GM12878 (cell line): ENCODE data around the gene FAP.

Source experiments
- EZH2 ChIP-seq: IDR thresholded peaks from 2 replicates; pipeline ENCODE4 v1.6.1; 2012; ENCODE audit warnings: low read depth, mild to moderate bottlenecking, control low read depth, inconsistent platforms, low read length, borderline replicate concordance; ENCODE audit not compliant: control insufficient read depth
- FOS ChIP-seq: IDR thresholded peaks from 3 replicates; pipeline ENCODE4 v1.6.1; 2011; ENCODE audit warnings: borderline replicate concordance; ENCODE audit not compliant: insufficient read length; ENCODE audit errors: extremely low read depth
- HDAC2 ChIP-seq: fragments of 200-600 bp; sonication (generic); IDR thresholded peaks from 2 replicates; pipeline ENCODE4 v1.6.1; 2017
- NFYB ChIP-seq: IDR thresholded peaks from 2 replicates; pipeline ENCODE4 v1.6.1; 2011; ENCODE audit warnings: low read depth, mild to moderate bottlenecking, low read length, improper control_type of control experiment, moderate library complexity; ENCODE audit not compliant: insufficient read depth
- POLR2A ChIP-seq: IDR thresholded peaks from 2 replicates; pipeline ENCODE4 v1.6.1; 2011; ENCODE audit warnings: low read depth, mild to moderate bottlenecking, low read length
- TCF7 ChIP-seq: IDR thresholded peaks from 2 replicates; pipeline ENCODE4 v1.6.1; 2014; ENCODE audit warnings: antibody characterized with exemption, borderline replicate concordance
- TF ChIP-seq, protein P1 (sequence below), 3 experiments: IDR thresholded peaks in 2 of 3; conservative IDR thresholded peaks in 1 of 3; 2 replicates each; pipeline ENCODE4 v1.5.1; 2011; ENCODE audit warnings: low read depth in 3 of 3, low read length in 3 of 3, mild to moderate bottlenecking in 3 of 3, control low read depth in 2 of 3, moderate library complexity in 2 of 3, inconsistent platforms in 1 of 3, mixed read lengths in 1 of 3; ENCODE audit not compliant: control insufficient read depth in 2 of 3, insufficient read depth in 1 of 3; ENCODE audit errors: extremely low read depth in 1 of 3

DNA sequence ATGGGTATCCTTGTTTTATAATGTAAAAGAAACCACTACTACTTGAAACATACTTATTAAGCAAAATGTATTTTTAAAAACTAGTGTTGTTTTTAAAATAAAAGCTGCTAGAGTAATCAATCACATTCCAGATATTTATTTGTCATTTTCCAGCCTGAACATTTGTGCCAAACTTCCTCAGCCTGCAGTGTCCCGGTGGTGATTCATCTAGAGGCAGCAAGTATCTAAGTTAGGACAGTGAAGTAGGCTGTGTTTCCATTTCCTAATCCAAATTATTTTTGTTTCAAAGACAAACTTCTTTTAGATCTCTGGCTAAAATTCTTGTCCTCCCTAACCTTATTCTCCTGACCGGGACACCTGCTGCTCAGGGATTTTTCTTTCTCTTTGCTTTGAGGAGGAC is 78.4 kb downstream of the FAP start:
- TF ChIP-seq, protein P1, sequence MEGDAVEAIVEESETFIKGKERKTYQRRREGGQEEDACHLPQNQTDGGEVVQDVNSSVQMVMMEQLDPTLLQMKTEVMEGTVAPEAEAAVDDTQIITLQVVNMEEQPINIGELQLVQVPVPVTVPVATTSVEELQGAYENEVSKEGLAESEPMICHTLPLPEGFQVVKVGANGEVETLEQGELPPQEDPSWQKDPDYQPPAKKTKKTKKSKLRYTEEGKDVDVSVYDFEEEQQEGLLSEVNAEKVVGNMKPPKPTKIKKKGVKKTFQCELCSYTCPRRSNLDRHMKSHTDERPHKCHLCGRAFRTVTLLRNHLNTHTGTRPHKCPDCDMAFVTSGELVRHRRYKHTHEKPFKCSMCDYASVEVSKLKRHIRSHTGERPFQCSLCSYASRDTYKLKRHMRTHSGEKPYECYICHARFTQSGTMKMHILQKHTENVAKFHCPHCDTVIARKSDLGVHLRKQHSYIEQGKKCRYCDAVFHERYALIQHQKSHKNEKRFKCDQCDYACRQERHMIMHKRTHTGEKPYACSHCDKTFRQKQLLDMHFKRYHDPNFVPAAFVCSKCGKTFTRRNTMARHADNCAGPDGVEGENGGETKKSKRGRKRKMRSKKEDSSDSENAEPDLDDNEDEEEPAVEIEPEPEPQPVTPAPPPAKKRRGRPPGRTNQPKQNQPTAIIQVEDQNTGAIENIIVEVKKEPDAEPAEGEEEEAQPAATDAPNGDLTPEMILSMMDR (IDR thresholded peaks at IDR 0.05 in 2 of 3, conservative IDR thresholded peaks at IDR 0.05 in 1 of 3; ENCODE audit: control insufficient read depth in 2 of 3, extremely low read depth in 1 of 3, insufficient read depth in 1 of 3, low read depth in 3 of 3, low read length in 3 of 3): no peak
- TF ChIP-seq FOS (no peak), EZH2 (no peak), POLR2A (no peak), NFYB (no peak), TCF7 (no peak), HDAC2 (no peak)
